Osteoblast (primary cell): ENCODE results near the gene NFE2L2. TPM values are rescaled to one million over a fixed set of nuclear protein-coding genes. Genes with fewer than 3 reads are reported as not detected.
A peak's percentile ranks its signal among the peaks of the same experiment; 100 is the strongest.

Source experiments
- DNase-seq: peaks from one replicate; pipeline ENCODE4 v3.0.0; 2011; ENCODE audit warnings: low spot score, mixed read lengths; ENCODE audit not compliant: insufficient read length; ENCODE audit errors: missing footprints
- H2AFZ ChIP-seq: 2 replicates; pipeline ENCODE4 v1.6.0; 2011; ENCODE audit warnings: mild to moderate bottlenecking, low read length
- H3K27ac ChIP-seq: 2 replicates; pipeline ENCODE4 v1.5.1; 2011; ENCODE audit warnings: mild to moderate bottlenecking, low read depth, low read length, moderate library complexity
- H3K27me3 ChIP-seq: 2 replicates; pipeline ENCODE4 v1.6.0; 2012; ENCODE audit warnings: mild to moderate bottlenecking, control low read depth, inconsistent platforms, low read length, moderate library complexity; ENCODE audit not compliant: insufficient read depth
- H3K36me3 ChIP-seq: 2 replicates; pipeline ENCODE4 v1.5.1; 2011; ENCODE audit warnings: mild to moderate bottlenecking, low read length, control low read depth, moderate library complexity; ENCODE audit not compliant: insufficient read depth
- H3K4me1 ChIP-seq: 2 replicates; pipeline ENCODE4 v1.5.1; 2011; ENCODE audit warnings: mild to moderate bottlenecking, low read length, control low read depth, moderate library complexity; ENCODE audit not compliant: insufficient read depth
- H3K4me2 ChIP-seq: 2 replicates; pipeline ENCODE4 v1.6.0; 2011; ENCODE audit warnings: mild to moderate bottlenecking, low read length; ENCODE audit not compliant: insufficient read depth
- H3K4me3 ChIP-seq: fragments of 200-600 bp; sonication (generic); 3 replicates; pipeline ENCODE4 v1.5.1; 2012; ENCODE audit warnings: mild to moderate bottlenecking, low read length, inconsistent platforms; ENCODE audit not compliant: insufficient read depth
- H3K79me2 ChIP-seq: 2 replicates; pipeline ENCODE4 v1.6.0; 2012; ENCODE audit warnings: mild to moderate bottlenecking, low read length, control low read depth, inconsistent platforms; ENCODE audit not compliant: insufficient read depth
- H3K9me3 ChIP-seq: 2 replicates; pipeline ENCODE4 v1.5.1; 2011; ENCODE audit warnings: low read depth, low read length, control low read depth
- H4K20me1 ChIP-seq: 2 replicates; pipeline ENCODE4 v1.6.0; 2012; ENCODE audit warnings: mild to moderate bottlenecking, low read length, control low read depth; ENCODE audit not compliant: insufficient read depth
- CTCF ChIP-seq: IDR thresholded peaks from 2 replicates; pipeline ENCODE4 v1.5.1; 2011; ENCODE audit warnings: mild to moderate bottlenecking, low read depth, low read length, moderate library complexity; ENCODE audit errors: extremely low read depth
- total RNA-seq: library from RNA; depleted of rRNA; stranded (reverse); fragments of >200 nt; gene quantifications from 2 replicates; pipeline ENCODE4 v1.2.3, GENCODE V29; 2012

Gene NFE2L2
- total RNA-seq, 1 donor: 91.9 TPM

GRCh38 chr2:177306550-177306949 lies 42.0 kb upstream of the NFE2L2 start:
- no peak for TF ChIP-seq CTCF
- Histone ChIP-seq H3K79me2 (no peaks in the 10 kb centered on the region), H3K27ac (no peak overlapping the region), H3K9me3 (no peaks in the 10 kb centered on the region), H3K36me3 (no peaks in the 10 kb centered on the region), H3K4me3 (no peak overlapping the region), H3K27me3 (no peaks in the 10 kb centered on the region), H3K4me2 (no peak overlapping the region), H2AFZ (no peak overlapping the region), H4K20me1 (no peaks in the 10 kb centered on the region), H3K4me1 (no peaks in the 10 kb centered on the region)
- DNase-seq: peak; percentile 37

GRCh38 chr2:177303939-177304338 lies 39.4 kb upstream of the NFE2L2 start:
- no peaks in the 10 kb centered on the region for H3K36me3 ChIP-seq
- no peaks in the 10 kb centered on the region for H3K4me1 ChIP-seq
- peak; percentile 6 for DNase-seq
- TF ChIP-seq CTCF: no peak
- H3K4me3 ChIP-seq: no peak overlapping the region
- no peak overlapping the region for H2AFZ ChIP-seq
- no peaks in the 10 kb centered on the region for H3K27me3 ChIP-seq
- no peaks in the 10 kb centered on the region for H4K20me1 ChIP-seq
- H3K4me2 ChIP-seq: no peak overlapping the region
- no peak overlapping the region for H3K27ac ChIP-seq
- H3K79me2 ChIP-seq: no peaks in the 10 kb centered on the region
- no peaks in the 10 kb centered on the region for H3K9me3 ChIP-seq

GRCh38 chr2:177302552-177302951 lies 38.0 kb upstream of the NFE2L2 start:
- no peaks in the 10 kb centered on the region for H3K9me3 ChIP-seq
- H3K27ac ChIP-seq: no peak overlapping the region
- peak; percentile 1 for DNase-seq
- no peak overlapping the region for H3K4me2 ChIP-seq
- no peaks in the 10 kb centered on the region for H3K27me3 ChIP-seq
- no peak for TF ChIP-seq CTCF
- H3K36me3 ChIP-seq: no peaks in the 10 kb centered on the region
- H3K4me3 ChIP-seq: no peak overlapping the region
- H2AFZ ChIP-seq: no peak overlapping the region
- no peaks in the 10 kb centered on the region for H3K4me1 ChIP-seq
- no peaks in the 10 kb centered on the region for H3K79me2 ChIP-seq
- no peaks in the 10 kb centered on the region for H4K20me1 ChIP-seq

GRCh38 chr2:177298191-177298590 lies 33.7 kb upstream of the NFE2L2 start:
- H3K27me3 ChIP-seq: no peaks in the 10 kb centered on the region
- DNase-seq: no peak
- H3K9me3 ChIP-seq: no peaks in the 10 kb centered on the region
- no peaks in the 10 kb centered on the region for H3K36me3 ChIP-seq
- peaks cover 7% of the 10 kb centered on the region for H3K4me1 ChIP-seq
- H2AFZ ChIP-seq: no peak overlapping the region
- TF ChIP-seq CTCF: no peak
- no peak overlapping the region for H3K27ac ChIP-seq
- H4K20me1 ChIP-seq: no peaks in the 10 kb centered on the region
- H3K79me2 ChIP-seq: no peaks in the 10 kb centered on the region
- H3K4me2 ChIP-seq: no peak overlapping the region
- no peak overlapping the region for H3K4me3 ChIP-seq
